ENCODE results near the gene MEGF11. TPM values are rescaled to one million over a fixed set of nuclear protein-coding genes. Genes with fewer than 3 reads are reported as not detected.

The MEGF11 gene
- total and polyA plus RNA-seq, 3 experiments from 2014 or later = not detected

- Mint-ChIP-seq H3K9me3 (no peaks in the 10 kb centered on the region), H3K4me3 (no peak overlapping the region), H3K27me3 (peaks cover 1 to 16% of the 10 kb centered on the region in 2 donors), H3K4me1 (no peaks in the 10 kb centered on the region), H3K27ac (no peak overlapping the region), H3K36me3 (no peaks in the 10 kb centered on the region)
- ChIA-PET POLR2A (no interaction called here), CTCF (no interaction called here)
- H3K27ac ChIP-seq (ENCODE audit: low read depth, low read length) = no peak overlapping the region
- H3K36me3 ChIP-seq (ENCODE audit: insufficient read depth, low read length) = no peaks in the 10 kb centered on the region
- H3K27me3 ChIP-seq (ENCODE audit: insufficient read depth, low read length, poor library complexity, severe bottlenecking) = no peaks in the 10 kb centered on the region
- DNase-seq = no peak
- H3K4me3 ChIP-seq (ENCODE audit: low read length) = no peak overlapping the region
- H3K9me3 ChIP-seq (ENCODE audit: low read length) = no peaks in the 10 kb centered on the region
- no peaks in the 10 kb centered on the region for H3K4me1 ChIP-seq (ENCODE audit: insufficient read depth, low read length)
Measured at GRCh38 chr15:66092053-66093016, 161.2 kb downstream of the MEGF11 start.

GRCh38 chr15:66089509-66089908 is 164.0 kb downstream of the MEGF11 start:
- H3K4me3 Mint-ChIP-seq = no peak overlapping the region
- CTCF ChIA-PET = no interaction called here
- Histone ChIP-seq H3K9me3 (ENCODE audit: low read length) (no peaks in the 10 kb centered on the region), H3K4me1 (ENCODE audit: insufficient read depth, low read length) (no peaks in the 10 kb centered on the region), H3K27ac (ENCODE audit: low read depth, low read length) (no peak overlapping the region), H3K4me3 (ENCODE audit: low read length) (no peak overlapping the region), H3K36me3 (ENCODE audit: insufficient read depth, low read length) (no peaks in the 10 kb centered on the region), H3K27me3 (ENCODE audit: insufficient read depth, low read length, poor library complexity, severe bottlenecking) (no peaks in the 10 kb centered on the region)
- no peaks in the 10 kb centered on the region for H3K4me1 Mint-ChIP-seq
- DNase-seq = no peak
- POLR2A ChIA-PET = no interaction called here
- H3K27me3 Mint-ChIP-seq = peaks cover 16 to 22% of the 10 kb centered on the region in 2 donors
- H3K27ac Mint-ChIP-seq = no peak overlapping the region
- H3K9me3 Mint-ChIP-seq = peaks cover 0 to 2% (median under 1%) of the 10 kb centered on the region in 5 donors
- peaks cover 0 to under 1% (median 0%) of the 10 kb centered on the region in 3 donors for H3K36me3 Mint-ChIP-seq

GRCh38 chr15:66089049-66089448 is 164.5 kb downstream of the MEGF11 start:
- H3K4me1 ChIP-seq (ENCODE audit: insufficient read depth, low read length) = no peaks in the 10 kb centered on the region
- no peaks in the 10 kb centered on the region for H3K36me3 ChIP-seq (ENCODE audit: insufficient read depth, low read length)
- no peak overlapping the region for H3K4me3 Mint-ChIP-seq
- H3K9me3 Mint-ChIP-seq = peaks cover 0 to 6% (median 5%) of the 10 kb centered on the region in 5 donors
- H3K4me1 Mint-ChIP-seq = no peaks in the 10 kb centered on the region
- H3K27ac ChIP-seq (ENCODE audit: low read depth, low read length) = no peak overlapping the region
- peak overlapping the region in 1 of 8 donors; percentile 25 for H3K27ac Mint-ChIP-seq
- peaks cover 17 to 24% of the 10 kb centered on the region in 2 donors for H3K27me3 Mint-ChIP-seq
- ChIA-PET CTCF (no interaction called here), POLR2A (no interaction called here)
- no peaks in the 10 kb centered on the region for H3K27me3 ChIP-seq (ENCODE audit: insufficient read depth, low read length, poor library complexity, severe bottlenecking)
- H3K4me3 ChIP-seq (ENCODE audit: low read length) = no peak overlapping the region
- no peaks in the 10 kb centered on the region for H3K9me3 ChIP-seq (ENCODE audit: low read length)
- DNase-seq = no peak
- H3K36me3 Mint-ChIP-seq = peaks cover 0 to 3% (median 0%) of the 10 kb centered on the region in 3 donors

GRCh38 chr15:66085128-66085527 is 168.4 kb downstream of the MEGF11 start:
- no peaks in the 10 kb centered on the region for H3K9me3 ChIP-seq (ENCODE audit: low read length)
- H3K4me1 Mint-ChIP-seq = no peaks in the 10 kb centered on the region
- peaks cover 0 to 7% (median 5%) of the 10 kb centered on the region in 5 donors for H3K9me3 Mint-ChIP-seq
- H3K36me3 Mint-ChIP-seq = peaks cover 0 to 3% (median 0%) of the 10 kb centered on the region in 3 donors
- ChIA-PET CTCF (no interaction called here), POLR2A (no interaction called here)
- H3K27me3 ChIP-seq (ENCODE audit: insufficient read depth, low read length, poor library complexity, severe bottlenecking) = no peaks in the 10 kb centered on the region
- H3K27ac Mint-ChIP-seq = peak overlapping the region in 1 of 8 donors; percentile 28
- no peak overlapping the region for H3K27ac ChIP-seq (ENCODE audit: low read depth, low read length)
- H3K4me3 Mint-ChIP-seq = no peak overlapping the region
- no peak for DNase-seq
- H3K4me1 ChIP-seq (ENCODE audit: insufficient read depth, low read length) = no peaks in the 10 kb centered on the region
- H3K36me3 ChIP-seq (ENCODE audit: insufficient read depth, low read length) = no peaks in the 10 kb centered on the region
- peaks cover 27 to 29% of the 10 kb centered on the region in 2 donors for H3K27me3 Mint-ChIP-seq
- no peak overlapping the region for H3K4me3 ChIP-seq (ENCODE audit: low read length)

- POLR2A ChIA-PET = no interaction called here
- no peak overlapping the region for H3K27ac Mint-ChIP-seq
- H3K36me3 ChIP-seq (ENCODE audit: insufficient read depth, low read length) = no peaks in the 10 kb centered on the region
- peaks cover 27 to 30% of the 10 kb centered on the region in 2 donors for H3K27me3 Mint-ChIP-seq
- H3K4me1 Mint-ChIP-seq = no peaks in the 10 kb centered on the region
- H3K36me3 Mint-ChIP-seq = peaks cover 0 to 3% (median 0%) of the 10 kb centered on the region in 3 donors
- CTCF ChIA-PET = no interaction called here
- no peaks in the 10 kb centered on the region for H3K4me1 ChIP-seq (ENCODE audit: insufficient read depth, low read length)
- DNase-seq = no peak
- no peaks in the 10 kb centered on the region for H3K27me3 ChIP-seq (ENCODE audit: insufficient read depth, low read length, poor library complexity, severe bottlenecking)
- no peak overlapping the region for H3K4me3 ChIP-seq (ENCODE audit: low read length)
- H3K4me3 Mint-ChIP-seq = no peak overlapping the region
- no peak overlapping the region for H3K27ac ChIP-seq (ENCODE audit: low read depth, low read length)
- peaks cover 0 to 7% (median 5%) of the 10 kb centered on the region in 5 donors for H3K9me3 Mint-ChIP-seq
- H3K9me3 ChIP-seq (ENCODE audit: low read length) = no peaks in the 10 kb centered on the region
Measured at GRCh38 chr15:66084704-66085103, 168.8 kb downstream of the MEGF11 start.

- ChIA-PET CTCF (interaction anchor here (0.6 to 1.6 kb wide), 2 partner anchors 11 to 532 kb away, joined by 3 to 6 read pairs; no protein-coding TSS in a partner anchor), POLR2A (no interaction called here)
- Mint-ChIP-seq H3K4me1 (no peaks in the 10 kb centered on the region), H3K9me3 (peaks cover 0 to 7% (median 5%) of the 10 kb centered on the region in 5 donors), H3K27me3 (peaks cover 36 to 50% of the 10 kb centered on the region in 2 donors), H3K36me3 (peaks cover 0 to 3% (median 0%) of the 10 kb centered on the region in 3 donors), H3K4me3 (no peak overlapping the region), H3K27ac (no peak overlapping the region)
- Histone ChIP-seq H3K4me3 (ENCODE audit: low read length) (no peak overlapping the region), H3K36me3 (ENCODE audit: insufficient read depth, low read length) (no peaks in the 10 kb centered on the region), H3K4me1 (ENCODE audit: insufficient read depth, low read length) (no peaks in the 10 kb centered on the region), H3K9me3 (ENCODE audit: low read length) (no peaks in the 10 kb centered on the region), H3K27ac (ENCODE audit: low read depth, low read length) (no peak overlapping the region), H3K27me3 (ENCODE audit: insufficient read depth, low read length, poor library complexity, severe bottlenecking) (peaks cover 3% of the 10 kb centered on the region)
- DNase-seq = no peak
Measured at GRCh38 chr15:66080717-66081398, 172.7 kb downstream of the MEGF11 start.

- no peaks in the 10 kb centered on the region for H3K36me3 Mint-ChIP-seq
- H3K4me1 ChIP-seq (ENCODE audit: insufficient read depth, low read length) = no peaks in the 10 kb centered on the region
- DNase-seq = no peak
- H3K4me3 ChIP-seq (ENCODE audit: low read length) = no peak overlapping the region
- peaks cover 0 to under 1% (median 0%) of the 10 kb centered on the region in 5 donors for H3K9me3 Mint-ChIP-seq
- no peak overlapping the region for H3K4me3 Mint-ChIP-seq
- H3K9me3 ChIP-seq (ENCODE audit: low read length) = no peaks in the 10 kb centered on the region
- POLR2A ChIA-PET = no interaction called here
- H3K27me3 ChIP-seq (ENCODE audit: insufficient read depth, low read length, poor library complexity, severe bottlenecking) = peaks cover 3% of the 10 kb centered on the region
- H3K4me1 Mint-ChIP-seq = no peaks in the 10 kb centered on the region
- no peak overlapping the region for H3K27ac ChIP-seq (ENCODE audit: low read depth, low read length)
- H3K27ac Mint-ChIP-seq = no peak overlapping the region
- no peaks in the 10 kb centered on the region for H3K36me3 ChIP-seq (ENCODE audit: insufficient read depth, low read length)
- H3K27me3 Mint-ChIP-seq = peaks cover 27 to 43% of the 10 kb centered on the region in 2 donors
- CTCF ChIA-PET = no interaction called here
Measured at GRCh38 chr15:66078929-66079275, 174.6 kb downstream of the MEGF11 start.
